AML-193 (cell line): Measurements from ENCODE around the gene DUXB.

ENCODE experiments used
- DNase-seq, 2 experiments: peaks; one replicate each; lab custom pipeline; 2025; lab: John Stamatoyannopoulos, UW

DUXB gene

DNA sequence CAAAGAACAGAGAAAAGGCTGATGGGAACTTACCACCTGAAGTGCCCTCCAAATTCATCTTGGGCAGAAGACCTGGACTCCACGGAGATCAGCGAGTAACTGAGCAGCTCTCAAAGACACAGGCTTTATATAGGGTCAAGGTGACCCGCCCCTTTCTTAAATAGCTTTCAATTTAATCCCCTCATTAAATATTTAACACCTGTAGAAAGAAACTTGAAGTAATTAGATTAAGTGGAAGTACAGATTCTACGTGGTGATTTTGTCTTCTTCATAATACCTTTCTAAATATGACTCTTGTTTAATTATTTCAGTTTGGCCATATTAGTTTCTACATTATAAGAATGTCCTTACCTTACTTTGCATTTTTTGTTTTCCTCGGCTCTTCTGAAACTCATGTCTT, at the start of gene DUXB:
DUXB (minus strand) TSS at position 101 of the 400 bp plus-strand sequence; CDS start at position 58, 43 bp downstream.
- no peak for DNase-seq

DNA sequence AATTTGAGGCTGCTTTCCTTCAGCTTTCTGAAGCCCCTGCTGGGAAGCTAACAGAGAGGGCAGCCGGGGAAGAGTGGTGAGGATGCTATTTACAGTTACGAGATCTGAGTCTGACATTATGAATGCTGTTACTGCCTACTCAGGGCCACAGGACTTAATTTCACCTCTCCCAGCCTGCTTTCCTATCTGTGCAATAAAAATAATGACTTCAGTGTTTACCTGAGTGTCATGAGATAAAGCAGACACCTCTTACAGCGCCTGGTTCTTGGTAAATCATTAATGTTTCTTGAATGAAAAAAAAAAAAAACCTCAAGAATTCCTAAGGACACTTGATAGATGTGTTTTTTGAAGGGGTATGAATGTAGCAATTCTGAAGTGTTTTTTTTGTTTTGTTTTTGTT, 49.3 kb upstream of the DUXB start:
- no peak for DNase-seq

GRCh38 chr16:75746359-75746758, 45.1 kb upstream of the DUXB start:
- DNase-seq = no peak

DNA sequence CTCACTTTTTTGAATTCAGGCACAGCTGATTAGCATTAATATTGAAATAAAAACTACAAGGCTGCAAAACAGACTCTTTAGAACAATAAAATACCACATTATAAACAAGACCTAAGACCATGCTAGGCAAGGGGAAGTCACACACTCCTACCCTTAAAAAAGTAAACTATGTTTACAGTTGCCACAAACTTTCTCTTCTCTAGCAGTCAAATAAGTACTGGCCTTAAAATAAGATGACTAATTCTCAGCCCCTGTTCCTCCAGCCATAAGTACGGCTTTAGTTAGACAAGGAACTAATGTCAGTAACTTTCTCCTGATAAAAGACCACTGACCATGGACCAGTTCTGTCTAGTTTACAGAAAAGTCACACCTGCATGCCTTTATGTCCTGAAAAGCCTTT, 44.6 kb upstream of the DUXB start:
- DNase-seq = no peak

- no peak for DNase-seq
Measured at GRCh38 chr16:75745242-75745641, 44.0 kb upstream of the DUXB start.

- no peak for DNase-seq
Measured at GRCh38 chr16:75742424-75743047, 41.3 kb upstream of the DUXB start.

DNA sequence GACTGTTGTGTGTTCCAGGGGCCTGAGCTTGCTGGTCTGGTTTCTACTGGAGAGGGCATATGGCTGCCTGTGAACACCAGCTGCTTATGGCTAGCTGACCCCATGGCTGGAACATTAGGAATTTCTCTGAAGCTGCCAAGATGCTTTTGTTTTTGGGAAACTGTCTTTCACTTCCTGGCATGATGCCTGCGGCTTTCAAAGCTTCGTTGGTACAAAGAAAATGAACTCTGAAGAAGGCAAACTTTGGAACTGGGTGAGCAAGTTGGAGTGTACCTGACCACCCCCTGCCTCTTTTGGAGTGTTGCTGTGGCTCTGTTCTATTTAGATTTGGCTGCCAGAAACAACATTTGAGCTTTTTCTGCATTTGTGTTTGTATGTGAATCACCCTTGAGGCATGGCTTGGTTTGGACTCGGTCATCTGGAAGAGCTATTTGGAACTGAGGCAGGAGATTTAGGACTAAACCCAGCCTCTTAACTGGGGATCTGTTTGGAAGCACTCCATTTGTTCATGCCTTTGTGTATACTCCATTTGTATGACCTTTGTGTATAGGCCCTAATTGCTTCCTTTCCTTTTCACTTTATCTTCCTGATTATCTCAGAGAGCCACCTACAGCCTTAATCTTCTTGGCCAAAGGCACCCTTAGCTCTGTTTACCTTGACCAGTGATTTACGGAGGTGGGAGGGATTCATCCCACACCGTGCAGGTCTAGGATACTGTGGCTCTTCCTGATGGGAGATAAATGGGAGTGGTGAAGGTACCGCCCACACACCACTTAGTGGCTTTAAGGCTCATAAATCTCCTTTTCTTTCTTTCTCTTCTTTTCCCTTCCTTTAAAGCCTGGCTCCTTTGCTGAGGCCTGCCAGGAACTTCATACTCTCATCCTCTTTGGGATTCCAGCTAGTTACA, 32.3 kb upstream of the DUXB start:
- DNase-seq = no peak

- DNase-seq = no peak
Measured at GRCh38 chr16:75732871-75733270, 31.6 kb upstream of the DUXB start.

DNA sequence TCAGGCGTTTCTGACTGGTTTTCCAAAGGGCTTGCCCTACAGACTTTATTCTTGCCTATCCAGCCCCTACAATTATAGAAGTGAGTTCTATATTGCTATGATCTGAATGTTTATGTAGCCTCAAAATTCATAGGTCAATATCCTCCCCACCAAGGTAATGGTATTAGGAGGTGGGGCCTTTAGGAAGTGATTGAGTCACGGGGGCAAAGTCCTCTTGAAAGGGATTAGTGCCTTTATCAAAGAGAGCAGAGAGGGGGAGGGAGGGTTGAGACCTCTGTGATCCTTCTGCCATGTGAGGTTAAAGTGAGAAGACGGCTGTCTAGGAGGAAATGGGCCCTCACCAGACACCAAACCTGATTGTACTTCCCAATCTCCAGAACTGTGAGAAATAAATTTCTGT, 26.0 kb upstream of the DUXB start:
- DNase-seq = no peak

DNA sequence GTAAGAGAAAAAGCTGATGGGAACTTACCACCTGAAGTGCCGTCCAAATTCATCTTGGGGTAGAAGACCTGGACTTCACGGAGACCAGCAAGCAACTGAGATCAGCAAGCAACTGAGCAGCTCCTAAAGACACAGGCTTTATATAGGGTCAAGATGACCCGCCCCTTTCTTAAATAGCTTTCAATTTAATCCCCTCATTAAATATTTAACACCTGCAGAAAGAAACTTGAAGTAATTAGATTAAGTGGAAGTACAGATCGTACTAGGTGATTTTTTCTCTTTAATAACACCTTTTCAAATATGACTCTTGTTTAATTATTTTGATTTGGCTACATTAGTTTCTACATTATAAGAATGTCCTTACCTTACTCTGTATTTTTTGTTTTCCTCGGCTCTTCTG, 25.1 kb upstream of the DUXB start, which contains the start of gene CPHXL:
CPHXL (minus strand) TSS at position 101 of the 400 bp plus-strand sequence; CDS start at position 53, 48 bp downstream.
- no peak for DNase-seq

DNA sequence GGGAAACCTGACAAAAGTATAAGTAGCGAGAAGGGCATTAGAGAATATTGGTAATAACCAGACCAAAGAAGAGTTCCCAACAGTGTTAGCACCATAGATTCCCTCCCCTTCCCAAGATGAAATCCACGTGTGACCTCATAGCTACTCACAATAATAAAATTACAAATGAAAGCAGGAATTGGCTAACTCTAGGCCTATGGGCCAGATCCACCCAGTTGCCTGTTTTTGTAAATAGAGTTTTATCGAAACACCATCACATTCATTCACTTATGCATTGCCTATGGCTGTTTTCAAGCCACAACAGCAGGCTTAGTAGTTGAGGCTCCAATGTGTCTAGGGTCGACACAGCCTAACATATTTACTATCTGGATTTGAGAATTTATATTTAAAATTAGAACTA, 17.2 kb upstream of the DUXB start:
- DNase-seq = no peak

DNA sequence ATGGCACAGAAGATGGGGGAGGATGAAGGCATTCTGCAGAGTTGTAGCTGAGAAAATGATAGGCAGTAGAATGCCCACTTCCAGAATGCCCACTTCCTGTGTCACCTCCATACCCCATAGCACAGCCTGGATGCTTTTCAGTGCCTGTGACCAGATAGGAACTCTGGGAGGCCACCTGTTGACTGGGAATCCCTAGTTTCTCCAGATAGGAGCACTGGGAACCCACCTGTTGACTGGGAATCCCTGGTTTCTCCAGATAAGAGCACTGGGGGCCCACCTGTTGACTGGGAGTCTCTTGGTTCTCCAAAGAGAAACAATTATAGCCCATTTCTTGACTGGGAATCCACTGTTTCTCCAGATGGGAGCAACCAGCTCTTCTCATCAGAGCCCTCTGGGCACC, 13.4 kb upstream of the DUXB start:
- DNase-seq = no peak

- no peak for DNase-seq
Measured at GRCh38 chr16:75710344-75710743, 9.1 kb upstream of the DUXB start.

GRCh38 chr16:75703306-75703705, 2.0 kb upstream of the DUXB start:
- DNase-seq = no peak

GRCh38 chr16:75702242-75702641, 981 bp upstream of the DUXB start:
- no peak for DNase-seq

DNA sequence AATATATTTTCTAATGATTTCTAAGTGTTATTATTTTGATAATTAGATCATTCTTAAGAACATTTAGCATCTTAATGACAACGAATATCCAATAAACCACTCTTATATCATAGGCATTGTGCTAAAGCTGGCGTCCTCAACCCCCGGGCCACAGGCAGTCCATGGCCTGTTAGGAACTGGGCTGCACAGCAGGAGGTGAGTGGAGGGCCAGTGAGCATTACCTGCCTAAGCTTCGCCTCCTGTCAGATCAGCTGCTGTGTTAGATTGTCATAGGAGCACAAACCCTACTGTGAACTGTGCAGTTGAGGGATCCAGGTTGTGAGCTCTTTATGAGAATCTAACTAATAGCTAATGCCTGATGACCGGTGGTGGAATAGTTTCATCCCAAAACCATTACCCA, 3.7 kb downstream of the DUXB start:
- DNase-seq = no peak

DNA sequence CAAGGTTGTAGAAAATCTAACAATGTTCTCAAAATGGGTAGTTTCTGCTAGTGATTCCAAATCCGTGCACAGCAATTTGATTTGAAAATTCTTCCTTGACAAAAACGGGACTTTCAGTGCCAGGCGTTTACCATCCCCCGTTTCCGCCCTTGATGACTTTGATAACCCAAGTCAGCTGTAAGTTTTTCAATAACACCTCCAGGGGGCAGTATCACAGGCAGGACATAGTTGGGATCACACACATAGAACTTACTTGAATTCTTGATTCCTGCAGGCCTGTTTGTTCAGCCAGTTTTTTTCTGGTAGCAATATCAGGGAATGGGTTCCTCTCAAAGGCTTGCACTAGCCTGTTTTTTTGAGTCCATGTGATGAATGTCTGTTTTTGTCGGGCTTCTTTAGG, 5.6 kb downstream of the DUXB start:
- no peak for DNase-seq

DNA sequence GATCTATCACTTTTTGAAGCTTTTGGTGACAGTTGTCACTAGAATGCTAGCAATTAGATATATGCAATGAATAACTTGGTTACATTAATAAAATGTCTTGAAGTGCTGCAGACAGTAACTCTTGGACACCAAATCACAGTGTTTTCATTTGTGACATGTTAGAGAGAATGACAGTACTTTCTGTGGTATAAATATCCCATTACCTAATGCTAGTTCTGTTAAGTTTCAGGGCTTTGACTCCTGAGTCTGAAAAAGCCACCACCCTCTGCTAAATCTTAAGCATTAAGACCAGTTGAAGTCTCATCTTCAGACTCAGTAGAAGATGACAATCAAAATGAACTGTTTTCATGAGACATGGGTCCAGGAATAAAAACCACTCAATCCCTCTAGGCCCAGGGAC, 13.9 kb downstream of the DUXB start:
- DNase-seq = no peak

GRCh38 chr16:75682308-75682707, 19.0 kb downstream of the DUXB start:
- DNase-seq = no peak

DNA sequence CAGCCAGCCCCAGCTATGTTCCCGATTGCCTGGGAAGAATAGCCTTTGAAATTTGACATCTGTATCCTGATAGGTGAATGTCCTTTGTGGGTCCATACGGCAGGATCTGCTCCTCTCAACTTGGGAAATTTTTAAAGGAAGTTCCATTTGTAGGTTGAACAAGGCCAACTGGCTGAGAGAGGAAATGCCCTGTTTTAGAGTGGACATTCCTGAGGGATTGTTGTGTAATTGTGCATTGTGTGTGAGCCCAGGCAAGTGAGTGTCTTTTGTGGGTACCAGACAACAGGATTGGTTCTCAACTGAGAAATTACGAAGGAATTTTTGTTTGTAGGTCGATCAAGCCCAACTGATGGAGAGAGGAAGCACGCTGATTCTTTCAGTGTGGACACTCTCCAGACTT, 21.9 kb downstream of the DUXB start:
- no peak for DNase-seq

DNA sequence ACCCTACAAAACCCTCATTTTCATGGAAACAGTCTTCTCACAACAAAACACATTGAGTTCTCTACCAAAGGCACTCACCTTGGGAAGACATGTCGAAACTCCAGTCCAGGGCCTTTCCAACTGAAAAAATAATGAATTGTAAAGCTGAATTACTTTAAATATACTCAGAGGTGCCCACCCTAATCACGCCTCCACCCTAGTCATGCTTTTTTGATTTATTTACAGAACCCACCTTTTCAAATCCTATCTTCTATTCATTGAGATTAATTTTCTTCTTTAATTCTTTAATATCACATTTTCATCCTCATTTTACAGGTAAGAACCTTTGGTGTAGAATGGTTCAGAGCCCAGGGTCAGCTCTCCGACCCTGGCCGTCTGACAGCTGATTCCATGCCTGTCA, 24.4 kb downstream of the DUXB start, which contains the start of gene CPHXL2:
CPHXL2 (minus strand) TSS at position 101 of the 400 bp plus-strand sequence; CDS start at position 91, 10 bp downstream.
- no peak for DNase-seq

DNA sequence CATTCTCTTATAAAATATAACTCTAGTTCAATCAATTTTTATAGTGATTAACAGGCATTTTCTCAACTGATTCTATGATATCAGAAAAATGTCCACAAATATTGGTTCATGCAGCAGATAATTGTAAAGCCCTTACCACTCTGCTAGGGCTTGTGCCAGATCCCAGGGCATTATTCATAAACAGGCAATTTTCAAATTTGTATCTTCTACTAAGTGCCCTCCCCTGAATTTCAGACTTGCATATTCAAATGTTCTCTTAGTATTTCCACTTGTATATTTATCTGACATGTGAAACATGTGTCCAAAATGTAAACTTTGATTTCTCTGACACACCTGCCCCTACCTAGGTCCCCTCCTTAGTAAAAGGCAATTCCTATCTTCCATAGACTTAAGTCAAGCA, 33.8 kb downstream of the DUXB start:
- no peak for DNase-seq

DNA sequence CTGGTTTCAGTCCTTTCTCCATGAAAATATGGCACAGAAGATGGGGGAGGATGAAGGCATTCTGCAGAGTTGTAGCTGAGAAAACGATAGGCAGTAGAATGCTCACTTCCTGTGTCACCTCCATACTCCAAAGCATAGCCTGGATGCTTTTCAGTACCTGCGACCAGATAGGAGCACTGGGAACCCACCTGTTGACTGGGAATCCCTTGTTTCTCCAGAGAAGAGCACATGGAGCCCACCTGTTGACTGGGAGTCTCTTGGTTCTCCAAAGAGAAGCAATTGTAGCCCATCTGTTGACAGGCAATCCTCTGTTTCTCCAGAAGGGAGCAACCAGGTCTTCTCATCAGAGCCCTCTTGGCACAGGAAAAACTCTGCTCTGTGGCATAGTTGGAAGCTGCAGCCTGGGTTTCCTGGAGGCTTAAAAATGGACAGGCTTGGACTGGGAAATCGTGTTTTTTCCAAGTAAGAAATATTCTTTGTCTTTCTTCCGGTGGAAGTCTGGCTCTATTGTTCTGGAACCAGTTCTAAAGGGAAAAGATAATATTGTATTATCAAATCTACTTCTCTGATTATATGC, 40.4 kb downstream of the DUXB start:
- DNase-seq = no peak
